ENCODE data around the gene KIAA1328. TPM values are rescaled to one million over a fixed set of nuclear protein-coding genes. Genes with fewer than 3 reads are reported as not detected.

KIAA1328 gene
- total RNA-seq, 1 donor from 2014 or later: 9.5 TPM

DNA sequence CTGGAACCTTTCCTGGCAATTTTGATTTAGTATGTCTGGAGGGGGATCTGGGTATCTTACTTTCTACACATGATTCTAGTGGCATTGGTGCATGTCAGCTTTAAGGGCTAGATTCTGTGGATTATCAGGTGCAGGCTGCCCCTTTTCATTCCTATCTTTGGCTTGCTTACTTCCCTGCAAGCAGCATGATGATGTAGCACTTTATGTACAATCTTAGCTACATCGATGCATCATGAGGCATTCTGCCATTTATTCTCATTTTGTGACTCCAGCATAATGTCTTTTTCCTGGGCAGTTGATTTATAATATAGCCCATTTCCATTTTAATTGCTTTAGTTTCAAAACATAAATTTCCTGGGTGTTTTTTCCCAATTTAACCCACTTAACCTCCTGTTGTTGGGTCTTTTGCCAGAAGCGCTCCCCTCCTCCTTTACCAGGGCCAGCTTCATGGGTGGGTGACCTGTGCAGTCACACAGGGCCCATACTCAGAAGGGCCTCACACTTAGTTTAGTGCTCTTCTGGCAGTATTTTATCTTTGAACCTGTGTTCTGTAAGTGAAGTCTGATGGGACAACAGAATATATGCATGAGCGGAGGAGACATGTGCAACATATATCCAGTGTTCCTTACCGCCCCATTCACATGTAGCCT is 36.2 kb upstream of the KIAA1328 start:
- Mint-ChIP-seq H3K4me1 (ENCODE audit: low read depth, unreplicated experiment) (no peaks in the 10 kb centered on the region), H3K27me3 (ENCODE audit: unreplicated experiment) (no peaks in the 10 kb centered on the region), H3K9me3 (ENCODE audit: unreplicated experiment) (peaks cover 3% of the 10 kb centered on the region), H3K4me3 (ENCODE audit: unreplicated experiment) (no peak overlapping the region), H3K36me3 (ENCODE audit: unreplicated experiment) (peaks cover 20% of the 10 kb centered on the region), H3K27ac (ENCODE audit: unreplicated experiment) (no peak overlapping the region)
- TF ChIP-seq, protein P1, sequence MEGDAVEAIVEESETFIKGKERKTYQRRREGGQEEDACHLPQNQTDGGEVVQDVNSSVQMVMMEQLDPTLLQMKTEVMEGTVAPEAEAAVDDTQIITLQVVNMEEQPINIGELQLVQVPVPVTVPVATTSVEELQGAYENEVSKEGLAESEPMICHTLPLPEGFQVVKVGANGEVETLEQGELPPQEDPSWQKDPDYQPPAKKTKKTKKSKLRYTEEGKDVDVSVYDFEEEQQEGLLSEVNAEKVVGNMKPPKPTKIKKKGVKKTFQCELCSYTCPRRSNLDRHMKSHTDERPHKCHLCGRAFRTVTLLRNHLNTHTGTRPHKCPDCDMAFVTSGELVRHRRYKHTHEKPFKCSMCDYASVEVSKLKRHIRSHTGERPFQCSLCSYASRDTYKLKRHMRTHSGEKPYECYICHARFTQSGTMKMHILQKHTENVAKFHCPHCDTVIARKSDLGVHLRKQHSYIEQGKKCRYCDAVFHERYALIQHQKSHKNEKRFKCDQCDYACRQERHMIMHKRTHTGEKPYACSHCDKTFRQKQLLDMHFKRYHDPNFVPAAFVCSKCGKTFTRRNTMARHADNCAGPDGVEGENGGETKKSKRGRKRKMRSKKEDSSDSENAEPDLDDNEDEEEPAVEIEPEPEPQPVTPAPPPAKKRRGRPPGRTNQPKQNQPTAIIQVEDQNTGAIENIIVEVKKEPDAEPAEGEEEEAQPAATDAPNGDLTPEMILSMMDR (IDR thresholded peaks at IDR 0.05; ENCODE audit: partially characterized antibody, unreplicated experiment): no peak
- DNase-seq: no peak

DNA sequence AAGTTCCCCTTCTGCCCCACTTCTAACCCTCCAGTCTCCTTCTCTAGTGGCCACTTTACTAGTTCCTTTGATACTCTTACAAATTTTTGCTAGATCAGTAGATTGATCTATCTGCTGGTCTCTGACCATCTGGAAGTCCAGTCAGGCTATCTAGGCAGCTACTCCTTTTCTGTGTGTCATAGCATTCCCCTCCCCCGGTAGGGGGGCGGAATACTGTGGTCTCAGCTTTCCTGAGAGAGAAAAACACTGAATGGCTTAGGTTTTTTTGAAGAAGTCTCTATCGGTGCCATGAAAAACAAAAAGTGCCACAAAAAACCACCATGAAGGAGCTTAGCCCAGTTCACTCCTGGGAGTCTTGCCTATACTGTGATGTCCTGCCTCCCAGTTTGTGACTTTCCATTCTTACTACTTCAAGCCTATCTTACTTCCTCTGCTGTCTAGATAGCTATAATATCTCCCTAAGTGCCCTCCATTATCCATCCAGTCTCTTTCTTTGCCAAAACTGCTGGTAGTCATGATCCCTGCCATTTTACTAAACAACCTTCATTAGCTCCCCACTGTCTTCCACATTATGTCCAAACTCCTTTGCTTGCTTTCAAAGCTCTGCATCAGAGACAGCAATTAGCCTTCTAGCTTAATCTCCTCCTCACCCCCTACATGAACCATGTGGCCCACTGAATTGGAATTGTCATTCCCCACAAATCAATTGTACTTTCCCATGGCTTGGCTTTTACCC is 30.0 kb upstream of the KIAA1328 start:
- TF ChIP-seq, protein P1 (IDR thresholded peaks at IDR 0.05; ENCODE audit: partially characterized antibody, unreplicated experiment): no peak
- no peak overlapping the region for H3K27ac Mint-ChIP-seq (ENCODE audit: unreplicated experiment)
- DNase-seq: no peak
- peaks cover 2% of the 10 kb centered on the region for H3K27me3 Mint-ChIP-seq (ENCODE audit: unreplicated experiment)
- H3K4me1 Mint-ChIP-seq (ENCODE audit: low read depth, unreplicated experiment): peaks cover 4% of the 10 kb centered on the region
- H3K9me3 Mint-ChIP-seq (ENCODE audit: unreplicated experiment): peaks cover 2% of the 10 kb centered on the region
- no peaks in the 10 kb centered on the region for H3K36me3 Mint-ChIP-seq (ENCODE audit: unreplicated experiment)
- H3K4me3 Mint-ChIP-seq (ENCODE audit: unreplicated experiment): no peak overlapping the region

DNA sequence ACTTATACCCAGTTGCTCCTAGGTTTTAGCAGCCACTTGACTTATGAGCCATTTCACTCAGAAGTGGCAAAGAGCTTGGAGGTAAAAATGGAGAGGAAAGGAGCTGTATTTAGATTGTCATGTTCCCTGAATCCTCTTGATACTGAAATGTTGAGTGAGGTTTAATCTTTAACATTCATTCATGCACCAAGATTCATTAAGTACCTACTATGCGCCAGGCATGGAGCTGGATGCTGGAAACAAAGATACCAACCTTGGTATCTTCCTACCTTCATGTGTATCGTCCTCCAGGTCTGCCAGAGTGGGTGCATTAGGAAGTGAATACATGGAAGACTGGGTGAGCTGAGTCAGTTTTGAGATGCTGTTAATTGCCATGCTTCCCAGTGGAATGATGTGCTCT is 23.8 kb upstream of the KIAA1328 start:
- H3K4me1 Mint-ChIP-seq (ENCODE audit: low read depth, unreplicated experiment): no peaks in the 10 kb centered on the region

DNA sequence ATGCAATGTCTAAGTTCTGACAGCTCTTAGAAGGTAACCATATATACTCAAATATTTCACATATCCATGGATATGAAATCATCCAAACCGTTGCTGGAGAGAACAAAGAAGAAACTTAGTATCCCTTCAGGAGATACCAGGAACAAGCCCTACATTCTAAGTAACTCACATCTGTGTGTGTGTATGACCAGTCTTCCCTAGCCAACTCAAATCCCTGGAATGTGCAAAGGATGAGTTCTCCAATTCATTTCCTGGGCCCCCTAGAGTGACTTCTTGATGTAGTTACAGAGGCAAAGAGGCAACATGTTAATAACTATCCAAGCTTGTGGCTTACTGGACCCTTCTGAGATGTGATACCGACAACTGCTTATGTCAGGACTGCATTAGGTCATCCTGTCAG is 20.2 kb upstream of the KIAA1328 start:
- Mint-ChIP-seq H3K36me3 (ENCODE audit: unreplicated experiment) (peaks cover 7% of the 10 kb centered on the region), H3K9me3 (ENCODE audit: unreplicated experiment) (no peaks in the 10 kb centered on the region), H3K27ac (ENCODE audit: unreplicated experiment) (no peak overlapping the region), H3K4me1 (ENCODE audit: low read depth, unreplicated experiment) (no peaks in the 10 kb centered on the region), H3K27me3 (ENCODE audit: unreplicated experiment) (no peaks in the 10 kb centered on the region), H3K4me3 (ENCODE audit: unreplicated experiment) (no peak overlapping the region)
- no peak for DNase-seq
- TF ChIP-seq, protein P1 (IDR thresholded peaks at IDR 0.05; ENCODE audit: partially characterized antibody, unreplicated experiment): no peak

More for the DNA sequence above, 23.8 kb upstream of the KIAA1328 start:
- Mint-ChIP-seq H3K4me3 (ENCODE audit: unreplicated experiment) (no peak overlapping the region), H3K27me3 (ENCODE audit: unreplicated experiment) (no peaks in the 10 kb centered on the region), H3K27ac (ENCODE audit: unreplicated experiment) (no peak overlapping the region), H3K36me3 (ENCODE audit: unreplicated experiment) (peaks cover 7% of the 10 kb centered on the region), H3K9me3 (ENCODE audit: unreplicated experiment) (no peaks in the 10 kb centered on the region)
- no peak for DNase-seq
- TF ChIP-seq, protein P1 (IDR thresholded peaks at IDR 0.05; ENCODE audit: partially characterized antibody, unreplicated experiment): no peak
